GM21390 (cell line): Measurements from ENCODE around the gene SCN5A.

Experiments
- ATAC-seq: cut with Tn5 transposase; IDR thresholded peaks from one replicate; pipeline ENCODE4 v1.9.1; 2021; ENCODE audit not compliant: unreplicated experiment

SCN5A gene

GRCh38 chr3:38511546-38511945, 137.9 kb downstream of the SCN5A start:
- ATAC-seq = no peak

GRCh38 chr3:38510631-38511030, 138.9 kb downstream of the SCN5A start:
- no peak for ATAC-seq

- no peak for ATAC-seq
Observed at GRCh38 chr3:38509732-38510131, 139.8 kb downstream of the SCN5A start.

GRCh38 chr3:38507120-38507519, 142.4 kb downstream of the SCN5A start:
- peak; percentile 97 for ATAC-seq

GRCh38 chr3:38500688-38501417, 148.6 kb downstream of the SCN5A start:
- ATAC-seq = no peak
